Measurements from ENCODE around the gene UBE2V1.

DNA sequence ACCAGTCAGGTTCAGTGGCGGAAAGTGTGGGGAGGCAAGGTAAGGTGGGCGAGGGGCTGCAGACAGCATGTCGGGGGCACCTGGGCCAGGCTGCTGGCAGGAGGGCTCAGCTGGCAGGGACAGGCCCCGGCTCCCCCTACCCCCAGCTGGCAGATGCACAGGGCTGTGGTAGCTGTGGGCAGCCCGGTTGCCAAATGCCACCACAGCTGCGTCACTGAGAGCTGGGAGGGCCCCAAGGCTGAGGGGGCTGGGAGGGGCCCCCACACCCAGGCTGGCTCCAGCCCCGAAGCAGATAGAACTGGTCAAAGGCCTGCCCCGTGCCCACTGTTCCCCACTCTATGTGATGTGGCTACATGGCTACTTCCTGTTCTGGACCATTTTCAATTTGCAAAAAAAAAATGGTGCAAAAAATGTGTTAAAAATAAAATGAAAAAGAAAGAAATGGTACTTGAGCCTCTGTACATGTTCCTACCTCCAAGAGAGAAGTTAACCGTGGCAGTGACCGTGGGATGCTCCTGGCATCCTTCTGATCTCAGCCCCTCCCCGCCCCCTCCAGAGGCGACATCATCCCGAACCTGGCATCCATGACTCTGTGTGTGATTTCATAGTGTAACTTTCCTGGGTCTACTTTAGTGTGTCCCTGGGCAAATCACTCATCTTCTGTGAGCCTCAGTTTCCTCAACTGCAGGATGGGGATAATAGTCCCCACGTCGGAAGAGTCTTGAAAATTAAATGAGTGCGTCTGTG lies 64.4 kb downstream of the UBE2V1 start:
- TF ChIP-seq, protein P1, sequence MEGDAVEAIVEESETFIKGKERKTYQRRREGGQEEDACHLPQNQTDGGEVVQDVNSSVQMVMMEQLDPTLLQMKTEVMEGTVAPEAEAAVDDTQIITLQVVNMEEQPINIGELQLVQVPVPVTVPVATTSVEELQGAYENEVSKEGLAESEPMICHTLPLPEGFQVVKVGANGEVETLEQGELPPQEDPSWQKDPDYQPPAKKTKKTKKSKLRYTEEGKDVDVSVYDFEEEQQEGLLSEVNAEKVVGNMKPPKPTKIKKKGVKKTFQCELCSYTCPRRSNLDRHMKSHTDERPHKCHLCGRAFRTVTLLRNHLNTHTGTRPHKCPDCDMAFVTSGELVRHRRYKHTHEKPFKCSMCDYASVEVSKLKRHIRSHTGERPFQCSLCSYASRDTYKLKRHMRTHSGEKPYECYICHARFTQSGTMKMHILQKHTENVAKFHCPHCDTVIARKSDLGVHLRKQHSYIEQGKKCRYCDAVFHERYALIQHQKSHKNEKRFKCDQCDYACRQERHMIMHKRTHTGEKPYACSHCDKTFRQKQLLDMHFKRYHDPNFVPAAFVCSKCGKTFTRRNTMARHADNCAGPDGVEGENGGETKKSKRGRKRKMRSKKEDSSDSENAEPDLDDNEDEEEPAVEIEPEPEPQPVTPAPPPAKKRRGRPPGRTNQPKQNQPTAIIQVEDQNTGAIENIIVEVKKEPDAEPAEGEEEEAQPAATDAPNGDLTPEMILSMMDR (IDR thresholded peaks at IDR 0.05; ENCODE audit: insufficient read depth, low read length, poor library complexity, severe bottlenecking), result no peak
- no peak for TF ChIP-seq EZH2phosphoT487 (conservative IDR thresholded peaks at IDR 0.05; ENCODE audit: low read length)

All from SU-DHL-6 (cell line).